Parathyroid adenoma (tissue), 2 donors: ENCODE data around the gene CCN5.

ENCODE experiments used
- H2AFZ ChIP-seq: fragments of 300-600 bp; sonication (generic); one replicate; pipeline ENCODE4 v1.7.0; 2017; ENCODE audit warnings: antibody characterized with exemption, mild to moderate bottlenecking
- H3K27ac ChIP-seq: fragments of 300-600 bp; sonication (generic); one replicate; pipeline ENCODE4 v1.7.0; 2017
- H3K27me3 ChIP-seq: fragments of 300-600 bp; sonication (generic); one replicate; pipeline ENCODE4 v1.7.0; 2017; ENCODE audit warnings: low read length; ENCODE audit not compliant: control insufficient read depth, insufficient read depth
- H3K36me3 ChIP-seq: fragments of 300-600 bp; sonication (generic); one replicate; pipeline ENCODE4 v1.7.0; 2017; ENCODE audit warnings: low read length; ENCODE audit not compliant: control insufficient read depth, insufficient read depth
- H3K4me1 ChIP-seq: fragments of 300-600 bp; sonication (generic); one replicate; pipeline ENCODE4 v1.7.0; 2017; ENCODE audit warnings: control low read depth
- H3K4me2 ChIP-seq: fragments of 300-600 bp; sonication (generic); one replicate; pipeline ENCODE4 v1.7.0; 2017; ENCODE audit warnings: low read length
- H3K4me3 ChIP-seq: fragments of 300-600 bp; sonication (generic); one replicate; pipeline ENCODE4 v1.7.0; 2017; ENCODE audit warnings: low read depth, low read length
- H3K79me2 ChIP-seq: fragments of 300-600 bp; sonication (generic); one replicate; pipeline ENCODE4 v1.7.0; 2017; ENCODE audit warnings: control low read depth
- H3K9ac ChIP-seq: fragments of 300-600 bp; sonication (generic); one replicate; pipeline ENCODE4 v1.7.0; 2017; ENCODE audit warnings: mild to moderate bottlenecking
- H3K9me3 ChIP-seq: fragments of 300-600 bp; sonication (generic); one replicate; pipeline ENCODE4 v1.7.0; 2017; ENCODE audit warnings: low read length; ENCODE audit not compliant: control insufficient read depth
- TF ChIP-seq, protein P1 (sequence below): fragments of 300-600 bp; sonication (generic); IDR thresholded peaks from one replicate; pipeline ENCODE4 v1.7.0; 2017; ENCODE audit warnings: antibody characterized with exemption, mild to moderate bottlenecking
- donor health status: primary hyperparathyroidism.

CCN5 gene

DNA sequence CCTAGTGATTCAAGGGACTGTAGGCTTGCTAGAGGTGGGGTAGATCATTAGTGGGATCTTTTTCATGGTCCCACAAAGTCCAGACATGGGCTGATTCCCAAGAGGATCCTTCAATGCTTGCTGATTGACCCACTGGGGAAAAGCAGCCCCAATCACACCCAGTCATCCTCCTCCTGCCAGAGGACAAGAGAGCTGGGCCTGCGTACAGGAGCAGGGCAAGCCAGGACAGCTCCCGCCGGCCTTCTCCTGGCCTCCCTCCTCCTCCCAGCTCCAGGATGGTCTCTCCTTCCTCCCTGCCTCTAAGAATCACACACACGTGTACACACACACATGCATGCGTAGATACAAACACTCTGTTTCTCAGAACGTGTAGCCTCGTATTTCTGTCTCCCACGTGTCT lies 57.5 kb downstream of the CCN5 start:
- TF ChIP-seq, protein P1, sequence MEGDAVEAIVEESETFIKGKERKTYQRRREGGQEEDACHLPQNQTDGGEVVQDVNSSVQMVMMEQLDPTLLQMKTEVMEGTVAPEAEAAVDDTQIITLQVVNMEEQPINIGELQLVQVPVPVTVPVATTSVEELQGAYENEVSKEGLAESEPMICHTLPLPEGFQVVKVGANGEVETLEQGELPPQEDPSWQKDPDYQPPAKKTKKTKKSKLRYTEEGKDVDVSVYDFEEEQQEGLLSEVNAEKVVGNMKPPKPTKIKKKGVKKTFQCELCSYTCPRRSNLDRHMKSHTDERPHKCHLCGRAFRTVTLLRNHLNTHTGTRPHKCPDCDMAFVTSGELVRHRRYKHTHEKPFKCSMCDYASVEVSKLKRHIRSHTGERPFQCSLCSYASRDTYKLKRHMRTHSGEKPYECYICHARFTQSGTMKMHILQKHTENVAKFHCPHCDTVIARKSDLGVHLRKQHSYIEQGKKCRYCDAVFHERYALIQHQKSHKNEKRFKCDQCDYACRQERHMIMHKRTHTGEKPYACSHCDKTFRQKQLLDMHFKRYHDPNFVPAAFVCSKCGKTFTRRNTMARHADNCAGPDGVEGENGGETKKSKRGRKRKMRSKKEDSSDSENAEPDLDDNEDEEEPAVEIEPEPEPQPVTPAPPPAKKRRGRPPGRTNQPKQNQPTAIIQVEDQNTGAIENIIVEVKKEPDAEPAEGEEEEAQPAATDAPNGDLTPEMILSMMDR, result no peak
- no peaks in the 10 kb centered on the region for H3K27me3 ChIP-seq

GRCh38 chr20:44773070-44773829 lies 58.1 kb downstream of the CCN5 start:
- H3K27me3 ChIP-seq, result no peaks in the 10 kb centered on the region
- no peak overlapping the region for H3K9ac ChIP-seq
- TF ChIP-seq, protein P1, result no peak
- no peaks in the 10 kb centered on the region for H3K4me1 ChIP-seq
- no peaks in the 10 kb centered on the region for H3K79me2 ChIP-seq
- no peak overlapping the region for H3K4me3 ChIP-seq
- no peak overlapping the region for H3K4me2 ChIP-seq
- H3K36me3 ChIP-seq, result no peaks in the 10 kb centered on the region
- H2AFZ ChIP-seq, result no peak overlapping the region
- H3K27ac ChIP-seq, result no peak overlapping the region
- no peaks in the 10 kb centered on the region for H3K9me3 ChIP-seq

More for the DNA sequence above, 57.5 kb downstream of the CCN5 start:
- Histone ChIP-seq H3K9ac (no peak overlapping the region), H3K27ac (no peak overlapping the region), H2AFZ (no peak overlapping the region), H3K4me1 (no peaks in the 10 kb centered on the region), H3K4me2 (no peak overlapping the region), H3K36me3 (no peaks in the 10 kb centered on the region), H3K79me2 (no peaks in the 10 kb centered on the region), H3K4me3 (no peak overlapping the region), H3K9me3 (no peaks in the 10 kb centered on the region)

DNA sequence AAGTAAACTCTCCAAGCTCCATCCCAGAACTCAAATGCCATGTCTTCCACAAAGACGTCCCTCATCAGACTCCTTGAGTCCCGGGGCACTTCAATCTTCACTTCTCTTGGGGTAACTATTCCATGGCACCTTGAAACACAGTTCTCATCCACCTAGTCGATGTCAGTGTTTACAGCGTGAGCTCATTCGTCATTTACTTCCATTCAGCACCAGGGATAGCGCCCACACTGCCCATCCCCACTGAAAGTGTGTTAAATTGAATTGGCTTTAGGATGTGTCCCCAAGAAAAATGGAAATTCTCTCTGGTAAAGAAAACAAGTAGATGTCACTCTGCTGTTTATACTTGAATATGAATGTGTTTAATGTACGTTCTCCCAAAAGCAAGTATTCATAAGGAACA lies 61.8 kb downstream of the CCN5 start:
- Histone ChIP-seq H3K9me3 (no peaks in the 10 kb centered on the region), H3K4me2 (no peak overlapping the region), H3K27me3 (no peaks in the 10 kb centered on the region), H3K79me2 (no peaks in the 10 kb centered on the region), H3K4me1 (no peaks in the 10 kb centered on the region), H2AFZ (no peak overlapping the region), H3K4me3 (no peak overlapping the region), H3K27ac (no peak overlapping the region), H3K9ac (no peak overlapping the region), H3K36me3 (no peaks in the 10 kb centered on the region)
- TF ChIP-seq, protein P1, result no peak
